Measurements from ENCODE around the gene LAMB1. TPM values are rescaled to one million over a fixed set of nuclear protein-coding genes. Genes with fewer than 3 reads are reported as not detected.

LAMB1 gene
- total RNA-seq, 2 experiments from 2014 or later = 0.17 TPM; not detected in 1

- no TSS peak for BruUV-seq (replicated peaks)
- Histone ChIP-seq H3K27ac (ENCODE audit: low read depth, low read length, poor library complexity, severe bottlenecking) (no peak overlapping the region), H4K20me1 (ENCODE audit: insufficient read depth, low read length) (no peaks in the 10 kb centered on the region), H2AFZ (ENCODE audit: low read length) (no peak overlapping the region), H3K4me3 (ENCODE audit: low read depth, low read length, poor library complexity, severe bottlenecking) (no peak overlapping the region), H3K9me2 (ENCODE audit: insufficient read depth, low read length) (no peaks in the 10 kb centered on the region), H3K4me2 (ENCODE audit: low read length) (no peak overlapping the region), H3K9me3 (ENCODE audit: low read length) (no peaks in the 10 kb centered on the region), H3K79me2 (ENCODE audit: insufficient read depth, low read depth, low read length) (no peaks in the 10 kb centered on the region), H3K36me3 (ENCODE audit: insufficient read depth, low read length) (no peaks in the 10 kb centered on the region), H3K4me1 (ENCODE audit: insufficient read depth, low read length, poor library complexity, severe bottlenecking) (no peaks in the 10 kb centered on the region)
- CTCF ChIA-PET (ENCODE audit: unreplicated experiment) = no interaction called here
- intact Hi-C loops (cut with micrococcal nuclease; ENCODE audit: unreplicated experiment) = loop anchor here (5.0 to 10.0 kb wide), 7 partner anchors 136 to 1213 kb away; partner anchors contain the start of genes BCAP29, CBLL1 and CCDC71L
- no peak for DNase-seq (ENCODE audit: low spot score)
- no peak for TF ChIP-seq EZH2phosphoT487 (IDR thresholded peaks at IDR 0.05; ENCODE audit: borderline replicate concordance, low read depth, low read length)
- TF ChIP-seq, protein P1, sequence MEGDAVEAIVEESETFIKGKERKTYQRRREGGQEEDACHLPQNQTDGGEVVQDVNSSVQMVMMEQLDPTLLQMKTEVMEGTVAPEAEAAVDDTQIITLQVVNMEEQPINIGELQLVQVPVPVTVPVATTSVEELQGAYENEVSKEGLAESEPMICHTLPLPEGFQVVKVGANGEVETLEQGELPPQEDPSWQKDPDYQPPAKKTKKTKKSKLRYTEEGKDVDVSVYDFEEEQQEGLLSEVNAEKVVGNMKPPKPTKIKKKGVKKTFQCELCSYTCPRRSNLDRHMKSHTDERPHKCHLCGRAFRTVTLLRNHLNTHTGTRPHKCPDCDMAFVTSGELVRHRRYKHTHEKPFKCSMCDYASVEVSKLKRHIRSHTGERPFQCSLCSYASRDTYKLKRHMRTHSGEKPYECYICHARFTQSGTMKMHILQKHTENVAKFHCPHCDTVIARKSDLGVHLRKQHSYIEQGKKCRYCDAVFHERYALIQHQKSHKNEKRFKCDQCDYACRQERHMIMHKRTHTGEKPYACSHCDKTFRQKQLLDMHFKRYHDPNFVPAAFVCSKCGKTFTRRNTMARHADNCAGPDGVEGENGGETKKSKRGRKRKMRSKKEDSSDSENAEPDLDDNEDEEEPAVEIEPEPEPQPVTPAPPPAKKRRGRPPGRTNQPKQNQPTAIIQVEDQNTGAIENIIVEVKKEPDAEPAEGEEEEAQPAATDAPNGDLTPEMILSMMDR (conservative IDR thresholded peaks at IDR 0.05; ENCODE audit: low read length) = no peak
- POLR2A ChIA-PET = interaction anchor here (0.5 to 2.1 kb wide), 3 partner anchors 13 to 618 kb away, joined by 3 to 7 read pairs (median 4); partner anchors contain the start of gene DLD
These were observed 125.1 kb downstream of the LAMB1 start for GRCh38 chr7:107877731-107878382.

GRCh38 chr7:107876916-107877315 lies 126.0 kb downstream of the LAMB1 start:
- Histone ChIP-seq H3K36me3 (ENCODE audit: insufficient read depth, low read length) (no peaks in the 10 kb centered on the region), H3K4me2 (ENCODE audit: low read length) (no peak overlapping the region), H3K27ac (ENCODE audit: low read depth, low read length, poor library complexity, severe bottlenecking) (no peak overlapping the region), H3K9me2 (ENCODE audit: insufficient read depth, low read length) (no peaks in the 10 kb centered on the region), H3K4me3 (ENCODE audit: low read depth, low read length, poor library complexity, severe bottlenecking) (no peak overlapping the region), H3K9me3 (ENCODE audit: low read length) (no peaks in the 10 kb centered on the region), H2AFZ (ENCODE audit: low read length) (0 out of 2 replicates have a peak overlapping the region, but pooled peaks have one; percentile 39), H4K20me1 (ENCODE audit: insufficient read depth, low read length) (no peaks in the 10 kb centered on the region), H3K79me2 (ENCODE audit: insufficient read depth, low read depth, low read length) (no peaks in the 10 kb centered on the region), H3K4me1 (ENCODE audit: insufficient read depth, low read length, poor library complexity, severe bottlenecking) (no peaks in the 10 kb centered on the region)
- no peak for TF ChIP-seq EZH2phosphoT487 (IDR thresholded peaks at IDR 0.05; ENCODE audit: borderline replicate concordance, low read depth, low read length)
- TF ChIP-seq, protein P1 (conservative IDR thresholded peaks at IDR 0.05; ENCODE audit: low read length) = no peak
- CTCF ChIA-PET (ENCODE audit: unreplicated experiment) = interaction anchor here (1.6 kb wide), 1 partner anchor 9 kb away, joined by 4 read pairs; no protein-coding TSS in a partner anchor
- POLR2A ChIA-PET = interaction anchor here (0.6 to 2.1 kb wide), 5 partner anchors 14 to 591 kb away, joined by 3 to 7 read pairs (median 4); partner anchors contain the start of gene DLD
- no peak for DNase-seq (ENCODE audit: low spot score)
- intact Hi-C loops (cut with micrococcal nuclease; ENCODE audit: unreplicated experiment) = loop anchor here (5.0 to 10.0 kb wide), 7 partner anchors 135 to 1212 kb away; partner anchors contain the start of genes BCAP29, CBLL1 and CCDC71L
- no TSS peak for BruUV-seq (replicated peaks)
